Activated CD8-positive, alpha-beta T cell treated with anti-CD3 and anti-CD28 coated beads for 36 hours (primary cell): ENCODE measurements around the gene EIF4A2. TPM values are rescaled to one million over a fixed set of nuclear protein-coding genes. Genes with fewer than 3 reads are reported as not detected.
"Not testable (repeated sequence)": the region's sequence is repeated elsewhere in the genome, so short reads cannot be mapped to it uniquely, and the experiment has no call there.

Source experiments
- ATAC-seq: fragments of 200-7000 bp; cut with Tn5 transposase; one replicate; pipeline ENCODE4 v1.10.0; 2021; ENCODE audit warnings: mild to moderate bottlenecking, moderate library complexity
- CTCF ChIA-PET: fragments of 350-600 bp; sonication (Branson Sonifier 250); formaldehyde crosslinking; loops from one replicate; lab custom pipeline; 2021; ENCODE audit warnings: antibody characterized with exemption; lab: Charles Lee
- POLR2A ChIA-PET: fragments of 350-600 bp; sonication (Branson Sonifier 250); formaldehyde crosslinking; loops from one replicate; lab custom pipeline; 2021; ENCODE audit warnings: antibody characterized with exemption; lab: Charles Lee
- DNase-seq: peaks from one replicate; pipeline ENCODE4 v3.0.0-alpha.2; 2020
- H3K27ac Mint-ChIP-seq: one replicate; pipeline ENCODE4 v1.8.0; 2021; ENCODE audit warnings: mild to moderate bottlenecking, mixed read lengths
- H3K27me3 Mint-ChIP-seq: one replicate; pipeline ENCODE4 v1.8.0; 2021; ENCODE audit warnings: mixed read lengths
- H3K36me3 Mint-ChIP-seq: one replicate; pipeline ENCODE4 v1.8.0; 2021; ENCODE audit warnings: low read depth, mixed read lengths
- H3K4me1 Mint-ChIP-seq: one replicate; pipeline ENCODE4 v1.8.0; 2021; ENCODE audit warnings: low read depth, mixed read lengths
- H3K4me3 Mint-ChIP-seq: one replicate; pipeline ENCODE4 v1.8.0; 2021; ENCODE audit warnings: mild to moderate bottlenecking, moderate library complexity, mixed read lengths
- H3K9me3 Mint-ChIP-seq: one replicate; pipeline ENCODE4 v1.8.0; 2021; ENCODE audit warnings: mixed read lengths
- CTCF ChIP-seq: fragments of 200-600 bp; IDR thresholded peaks from one replicate; pipeline ENCODE4 v1.8.0; 2022; ENCODE audit warnings: antibody characterized with exemption, mild to moderate bottlenecking
- intact Hi-C: fragments of 100-400 bp; cut with micrococcal nuclease; formaldehyde crosslinking; loops from one replicate; pipeline ENCODE4 v1.10.0; 2022
- total RNA-seq, 2 experiments: library from RNA; stranded (reverse); gene quantifications; one replicate each; pipeline ENCODE4 v1.2.3, GENCODE V29; 2021

The EIF4A2 gene
- total RNA-seq, 2 experiments from 2014 or later: 450 to 466 TPM

GRCh38 chr3:186790261-186790981, 7.0 kb downstream of the EIF4A2 start:
- intact Hi-C loops: no loop called here
- Mint-ChIP-seq H3K27ac (peak overlapping the region; percentile 61), H3K36me3 (peaks cover 69% of the 10 kb centered on the region), H3K27me3 (no peaks in the 10 kb centered on the region), H3K9me3 (no peaks in the 10 kb centered on the region), H3K4me3 (no peak overlapping the region), H3K4me1 (peaks cover 38% of the 10 kb centered on the region)
- ATAC-seq (peak; percentile 29), DNase-seq (peak; percentile 21)
- ChIA-PET POLR2A (interaction anchor here (0.5 to 4.3 kb wide), 18 partner anchors 7 to 856 kb away, joined by 3 to 80 read pairs (median 4); partner anchors contain the start of genes EIF4A2, RFC4 and TRA2B), CTCF (interaction anchor here (1.3 kb wide), 1 partner anchor 173 kb away, joined by 4 read pairs; no protein-coding TSS in a partner anchor)
- no peak for TF ChIP-seq CTCF

DNA sequence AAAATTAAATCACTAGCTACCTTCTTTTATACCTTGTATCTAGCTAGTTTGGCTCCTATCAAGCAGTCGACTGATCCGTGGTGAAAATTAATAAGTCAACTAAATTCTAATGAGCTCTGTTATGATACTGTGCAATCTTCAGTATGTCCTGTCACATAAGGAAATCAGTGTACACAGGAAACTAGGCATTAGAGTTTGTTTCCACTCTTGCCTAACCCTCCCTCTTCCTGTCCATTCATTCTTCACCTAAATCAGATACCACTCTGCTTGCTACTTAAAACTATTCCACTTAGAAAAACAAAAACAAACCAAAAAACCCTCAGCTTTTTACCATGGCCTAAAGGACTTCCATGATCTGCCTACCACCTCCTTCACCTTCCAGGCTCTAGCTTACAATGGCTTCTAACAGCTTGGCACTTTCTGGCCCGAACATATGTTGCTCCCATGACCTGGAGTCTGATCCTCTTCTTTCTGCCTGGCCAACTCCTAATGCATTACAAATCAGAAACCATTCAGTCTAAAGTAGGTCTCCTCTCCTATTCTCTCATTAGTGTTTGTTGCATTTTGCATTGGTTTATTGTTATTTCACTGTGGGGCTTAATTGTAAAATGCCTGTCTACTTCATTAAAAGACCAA, 15.0 kb downstream of the EIF4A2 start:
- no peaks in the 10 kb centered on the region for H3K9me3 Mint-ChIP-seq

GRCh38 chr3:186800285-186800684, 16.9 kb downstream of the EIF4A2 start:
- ATAC-seq (no peak), DNase-seq (no peak)
- Mint-ChIP-seq H3K36me3 (peaks cover 62% of the 10 kb centered on the region), H3K27me3 (no peaks in the 10 kb centered on the region), H3K27ac (no peak overlapping the region), H3K9me3 (no peaks in the 10 kb centered on the region), H3K4me3 (no peak overlapping the region), H3K4me1 (peaks cover 32% of the 10 kb centered on the region)
- CTCF ChIA-PET: interaction anchor here (1.2 kb wide), 1 partner anchor 22 kb away, joined by 6 read pairs; no protein-coding TSS in a partner anchor
- intact Hi-C loops: no loop called here
- TF ChIP-seq CTCF: no peak
- POLR2A ChIA-PET: interaction anchor here (1.1 to 5.2 kb wide), 3 partner anchors 10 to 16 kb away, joined by 6 to 72 read pairs (median 24); partner anchors contain the start of gene EIF4A2

More for the DNA sequence above, 15.0 kb downstream of the EIF4A2 start:
- no peak for ATAC-seq
- ChIA-PET CTCF (interaction anchor here (0.9 to 2.7 kb wide), 4 partner anchors 9 to 184 kb away, joined by 3 to 20 read pairs (median 4); no protein-coding TSS in a partner anchor), POLR2A (interaction anchor here (0.7 to 5.2 kb wide), 5 partner anchors 8 to 229 kb away, joined by 3 to 72 read pairs (median 3); partner anchors contain the start of gene EIF4A2)
- H3K4me3 Mint-ChIP-seq: no peak overlapping the region
- intact Hi-C loops: no loop called here
- TF ChIP-seq CTCF: no peak
- no peak overlapping the region for H3K27ac Mint-ChIP-seq
- H3K27me3 Mint-ChIP-seq: no peaks in the 10 kb centered on the region
- peaks cover 24% of the 10 kb centered on the region for H3K4me1 Mint-ChIP-seq
- H3K36me3 Mint-ChIP-seq: peaks cover 61% of the 10 kb centered on the region
- no peak for DNase-seq

DNA sequence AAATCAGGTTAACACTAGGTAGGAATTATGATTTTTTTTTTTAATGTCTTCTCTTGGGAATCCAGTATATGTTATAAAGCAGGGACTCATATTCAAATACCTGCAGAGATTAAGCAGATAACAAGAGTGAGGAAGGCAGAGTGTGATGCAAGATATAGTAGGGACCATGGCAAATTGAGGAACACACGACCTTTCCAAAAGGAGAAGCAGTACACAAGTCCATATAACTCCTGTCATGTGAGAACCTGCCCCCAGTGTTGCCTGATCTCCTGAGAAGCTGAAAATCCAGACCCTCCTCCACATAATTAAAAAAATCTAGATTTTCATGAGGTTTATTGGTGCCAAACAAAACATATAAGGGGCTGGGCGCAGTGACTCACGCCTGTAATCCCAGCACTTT, 19.3 kb downstream of the EIF4A2 start:
- POLR2A ChIA-PET: interaction anchor here (0.6 to 7.5 kb wide), 6 partner anchors 14 to 232 kb away, joined by 3 to 178 read pairs (median 3); partner anchors contain the start of genes DNAJB11 and EIF4A2
- CTCF ChIA-PET: interaction anchor here (0.6 to 8.1 kb wide), 6 partner anchors 11 to 358 kb away, joined by 3 to 61 read pairs (median 4); no protein-coding TSS in a partner anchor

GRCh38 chr3:186803447-186803846, 20.1 kb downstream of the EIF4A2 start:
- DNase-seq, H3K4me3 Mint-ChIP-seq, H3K9me3 Mint-ChIP-seq, H3K27me3 Mint-ChIP-seq, H3K27ac Mint-ChIP-seq, ATAC-seq, intact Hi-C loops: not testable (repeated sequence)
- ChIA-PET CTCF (interaction anchor here (1.1 to 8.1 kb wide), 4 partner anchors 11 to 224 kb away, joined by 3 to 61 read pairs (median 6); no protein-coding TSS in a partner anchor), POLR2A (interaction anchor here (1.6 to 7.5 kb wide), 4 partner anchors 11 to 232 kb away, joined by 3 to 178 read pairs (median 51); partner anchors contain the start of genes DNAJB11 and EIF4A2)
- H3K36me3 Mint-ChIP-seq: peaks cover 54% of the 10 kb centered on the region
- H3K4me1 Mint-ChIP-seq: peaks cover 38% of the 10 kb centered on the region

More for the DNA sequence above, 19.3 kb downstream of the EIF4A2 start:
- intact Hi-C loops: no loop called here
- no peak for ATAC-seq
- H3K27me3 Mint-ChIP-seq: no peaks in the 10 kb centered on the region
- peaks cover 40% of the 10 kb centered on the region for H3K4me1 Mint-ChIP-seq
- H3K36me3 Mint-ChIP-seq: peaks cover 58% of the 10 kb centered on the region
- TF ChIP-seq CTCF: no peak
- H3K27ac Mint-ChIP-seq: no peak overlapping the region
- no peak overlapping the region for H3K4me3 Mint-ChIP-seq
- no peak for DNase-seq
- H3K9me3 Mint-ChIP-seq: no peaks in the 10 kb centered on the region
